OCI-M2 (cell line): ENCODE data around the gene PROZ.

Experiments used
- DNase-seq: peaks from one replicate; lab custom pipeline; 2025; ENCODE audit not compliant: unreplicated experiment; lab: John Stamatoyannopoulos, UW

PROZ gene

DNA sequence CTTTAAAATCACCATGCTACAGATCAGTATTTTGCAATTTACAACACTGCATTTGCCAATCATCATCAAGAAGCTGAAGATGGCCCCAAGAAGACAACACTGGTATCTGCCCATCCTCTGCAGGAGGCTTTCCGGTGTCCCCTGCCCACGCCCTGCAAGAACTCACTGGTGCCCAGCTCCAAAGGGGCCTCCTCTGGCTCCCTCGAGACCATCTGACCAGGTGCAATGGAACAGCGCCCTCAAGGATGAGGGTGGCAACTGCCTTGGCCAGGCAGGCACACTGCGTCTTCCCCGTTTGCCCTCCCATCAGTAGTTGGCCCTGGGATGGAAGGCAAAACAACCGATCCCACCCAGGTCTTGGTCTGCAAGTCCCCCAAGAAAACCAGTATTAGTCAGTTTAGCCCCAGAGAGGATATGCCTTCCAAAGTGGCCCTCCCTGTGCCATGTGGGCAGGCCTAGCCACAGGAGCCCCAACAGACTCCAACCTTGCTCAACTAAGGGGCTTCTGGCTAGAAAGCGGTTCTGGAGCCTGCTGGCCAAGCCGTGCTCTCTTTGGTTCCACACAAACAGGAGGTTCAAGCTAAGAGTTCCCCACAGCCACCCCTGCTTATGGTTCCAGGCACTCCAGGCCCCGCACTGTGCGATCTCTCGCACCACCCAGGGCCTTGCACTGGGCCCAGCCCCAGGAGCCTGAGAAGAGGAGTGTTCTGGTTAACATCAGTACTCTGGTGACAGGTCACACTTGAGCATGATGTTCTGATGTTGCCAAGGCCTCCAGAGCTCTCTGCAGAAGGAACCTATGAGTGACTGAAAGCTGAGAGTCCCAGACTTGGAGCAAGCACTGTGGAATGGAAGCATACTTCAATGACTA is 45.3 kb downstream of the PROZ start:
- DNase-seq, result no peak

DNA sequence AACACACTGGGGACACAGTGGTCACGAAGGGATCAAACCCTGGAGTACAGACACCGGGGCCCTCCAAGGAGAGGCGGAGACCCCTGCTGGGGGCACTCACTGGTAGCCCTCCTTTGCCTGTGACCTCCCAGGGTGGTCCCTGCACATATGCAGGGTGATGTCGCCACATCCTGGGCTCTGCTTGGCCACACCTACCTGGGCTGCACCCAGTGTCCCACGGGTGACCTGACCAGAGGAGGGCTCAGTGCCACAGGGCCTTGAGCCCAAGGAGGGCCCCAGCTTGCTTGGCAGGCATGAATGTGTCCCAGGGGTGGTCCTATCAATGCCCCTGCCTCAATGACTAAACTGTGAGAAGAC is 45.9 kb downstream of the PROZ start:
- DNase-seq, result no peak

DNA sequence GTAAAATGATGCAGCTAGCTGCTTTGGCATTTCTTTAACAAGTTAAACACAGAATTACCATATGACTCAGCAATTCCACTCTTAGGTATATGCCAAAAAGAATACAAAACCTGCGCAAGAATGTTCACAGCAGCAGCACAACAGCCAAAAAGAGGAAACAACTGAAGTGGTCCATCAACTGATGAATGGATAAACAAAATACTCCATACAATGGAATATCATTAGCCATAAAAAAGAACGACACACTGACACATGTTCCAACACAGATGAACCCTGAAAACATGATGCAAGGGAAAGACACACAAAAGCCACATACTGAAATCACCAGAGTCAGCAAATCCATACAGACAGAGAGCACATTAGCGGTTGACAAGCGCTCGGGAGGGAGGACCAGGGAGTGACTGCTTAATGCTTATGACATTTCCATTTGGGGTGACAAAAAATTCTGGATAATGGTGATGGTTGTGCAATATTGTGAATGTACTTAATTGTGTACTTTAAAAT is 47.0 kb downstream of the PROZ start:
- DNase-seq, result no peak

DNA sequence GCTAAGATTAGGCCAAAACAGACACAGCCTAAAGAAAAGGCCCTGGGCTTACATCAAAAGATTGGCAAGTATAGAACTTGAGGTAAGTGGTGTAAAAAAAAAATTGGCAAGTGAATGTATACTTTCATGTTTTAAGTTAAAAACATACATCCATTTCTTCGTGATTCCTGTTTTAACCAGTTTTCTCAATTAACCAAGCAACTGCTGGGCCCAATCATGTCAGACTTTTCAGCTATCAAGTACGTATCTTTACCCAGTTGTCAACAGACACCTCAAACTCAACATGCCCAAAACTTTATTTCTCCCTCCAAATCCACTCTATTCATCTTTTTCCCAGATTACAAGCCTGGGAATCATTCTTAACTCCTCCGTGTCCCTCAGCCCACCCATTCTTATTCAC is 49.0 kb downstream of the PROZ start:
- no peak for DNase-seq

DNA sequence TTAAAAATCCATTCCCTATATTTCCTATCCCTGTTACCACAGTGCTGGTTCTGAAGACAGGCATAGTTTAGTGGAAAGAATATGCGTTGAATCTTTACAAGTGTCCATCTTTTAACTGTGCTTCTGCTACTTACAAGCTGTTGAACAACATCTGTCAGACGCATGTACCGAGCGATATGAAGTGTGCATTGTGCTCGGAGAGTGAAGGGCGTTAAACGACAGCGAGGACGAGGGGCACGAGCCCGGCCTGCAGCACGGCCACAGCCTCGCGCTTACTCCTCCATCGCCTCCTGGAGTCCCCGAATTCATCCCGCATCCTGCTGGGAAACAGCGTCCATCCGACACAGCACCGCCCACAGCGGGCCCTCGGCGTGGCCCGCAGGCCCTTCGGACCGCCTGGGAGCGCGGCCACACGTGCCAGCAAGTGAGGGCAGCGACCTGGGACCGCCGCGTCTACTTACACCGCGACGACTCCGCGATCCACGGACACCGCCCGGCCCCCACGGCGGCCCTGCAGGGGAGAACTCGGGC is 49.5 kb downstream of the PROZ start:
- no peak for DNase-seq

DNA sequence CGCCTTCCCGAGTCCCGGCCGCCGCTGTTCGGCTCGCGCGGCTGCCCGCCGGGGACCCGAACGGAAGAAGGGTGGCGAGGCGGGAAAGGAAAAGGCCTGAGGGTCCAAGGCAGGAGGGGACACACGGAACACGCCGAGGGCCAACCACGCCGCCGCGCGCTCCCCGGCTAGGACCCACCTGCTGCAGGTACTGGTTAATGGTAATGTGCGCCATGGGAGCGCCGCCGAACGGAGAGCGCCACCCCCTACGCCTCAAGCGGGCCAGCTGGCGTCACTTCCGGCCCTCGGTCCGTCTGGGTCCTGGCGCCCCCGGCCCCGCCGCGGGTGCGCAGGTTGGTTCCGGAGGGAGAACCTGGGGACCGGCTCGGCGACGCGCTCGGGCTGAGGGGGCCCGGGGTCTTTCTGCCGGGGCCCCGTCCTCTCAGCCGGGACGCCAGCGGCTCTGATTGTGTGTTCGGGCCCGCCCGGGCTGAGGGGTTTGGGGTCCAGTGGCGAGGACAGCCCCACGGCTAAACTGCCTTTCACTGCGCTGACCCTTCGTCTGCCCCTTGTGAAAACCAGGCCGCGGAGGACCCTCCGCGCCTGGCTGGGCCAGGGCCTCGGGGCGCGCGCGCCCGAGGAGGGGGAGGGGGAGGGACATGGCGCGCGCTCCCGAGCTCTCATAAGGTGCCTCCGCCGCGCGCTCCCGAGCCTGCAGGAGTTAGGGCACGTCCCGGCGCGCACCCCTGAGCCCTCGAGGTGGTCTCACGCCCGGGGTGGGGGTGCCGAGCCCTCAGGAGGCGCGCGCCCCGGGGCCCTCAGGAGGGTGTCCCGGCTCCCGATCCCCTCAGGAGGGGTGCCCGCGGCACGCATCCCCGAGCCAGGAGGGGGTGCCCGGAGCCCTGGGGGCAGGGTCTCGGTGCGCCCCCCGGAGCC is 50.2 kb downstream of the PROZ start, which contains the start of gene PCID2:
TSS of gene PCID2 (minus strand) at position 249 of the 915 bp plus-strand sequence. CDS start at position 214, 35 bp downstream.
- DNase-seq, result peak; percentile 5

DNA sequence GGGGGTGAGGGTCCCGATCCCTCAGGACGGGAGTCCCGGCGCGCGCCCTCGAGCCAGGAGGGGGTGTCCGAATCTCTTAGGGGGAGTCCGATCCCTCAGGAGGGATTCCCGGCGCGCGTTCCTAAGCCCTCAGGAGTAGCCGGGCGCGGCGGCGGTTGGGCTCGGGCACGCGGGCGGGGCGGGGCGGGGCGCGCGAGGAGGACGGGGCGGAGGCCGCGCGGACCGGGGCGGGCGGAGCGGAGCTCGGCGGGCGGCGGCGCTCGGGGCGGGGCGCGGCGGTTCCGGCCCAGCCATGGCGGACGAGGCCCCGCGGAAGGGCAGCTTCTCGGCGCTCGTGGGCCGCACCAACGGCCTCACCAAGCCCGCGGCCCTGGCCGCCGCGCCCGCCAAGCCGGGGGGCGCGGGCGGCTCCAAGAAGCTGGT is 50.9 kb downstream of the PROZ start, which contains the start of gene CUL4A:
TSS of gene CUL4A (plus strand) at position 278 of the 423 bp plus-strand sequence. CDS start at position 293, 15 bp downstream.
- no peak for DNase-seq

DNA sequence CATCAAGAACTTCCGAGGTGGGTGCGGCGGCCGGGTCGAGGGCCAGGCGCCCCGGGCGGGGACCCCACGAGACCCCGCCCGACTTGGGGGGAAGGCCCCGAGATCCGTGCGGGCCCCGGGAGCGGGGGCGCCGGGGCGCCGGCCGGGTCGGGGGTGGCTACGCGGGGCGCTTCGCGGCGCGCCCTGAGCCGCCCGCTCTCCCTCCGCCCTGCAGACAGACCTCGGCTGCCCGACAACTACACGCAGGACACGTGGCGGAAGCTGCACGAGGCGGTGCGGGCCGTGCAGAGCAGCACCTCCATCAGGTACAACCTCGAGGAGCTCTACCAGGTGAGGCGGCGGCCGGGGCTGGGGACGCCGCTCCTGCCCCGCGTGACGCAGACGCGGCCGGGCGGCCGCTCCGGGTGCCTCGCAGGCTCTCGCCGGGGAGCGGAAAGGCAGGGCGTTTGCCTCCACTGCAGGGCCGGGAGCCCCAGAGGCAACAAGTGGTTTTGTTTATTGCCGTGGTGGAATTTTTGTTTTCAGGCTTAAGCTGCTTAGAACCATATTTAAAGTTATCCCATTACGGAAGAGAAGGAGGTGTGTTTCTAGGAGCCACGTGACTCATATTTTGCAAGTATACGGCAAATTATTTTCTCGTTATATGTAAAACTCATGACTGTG is 51.4 kb downstream of the PROZ start:
- no peak for DNase-seq

DNA sequence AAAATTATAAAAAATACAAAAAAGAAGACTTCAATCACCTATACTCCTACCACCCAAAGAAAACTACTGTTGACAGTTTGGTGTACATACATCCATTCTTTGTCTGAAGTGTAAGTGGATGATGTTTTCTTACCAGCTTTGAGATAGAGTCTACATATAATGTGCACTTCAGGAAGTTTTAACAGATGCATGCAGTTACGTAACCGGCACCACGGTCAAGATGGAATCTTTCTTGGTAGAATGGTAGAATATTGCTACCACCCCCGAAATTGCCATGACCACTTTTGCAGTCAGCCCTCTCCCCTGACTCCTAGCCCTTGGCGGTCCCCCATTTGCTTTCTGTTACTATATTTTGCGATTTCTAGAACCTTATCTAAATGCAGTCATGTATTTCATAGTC is 52.4 kb downstream of the PROZ start:
- DNase-seq, result no peak

DNA sequence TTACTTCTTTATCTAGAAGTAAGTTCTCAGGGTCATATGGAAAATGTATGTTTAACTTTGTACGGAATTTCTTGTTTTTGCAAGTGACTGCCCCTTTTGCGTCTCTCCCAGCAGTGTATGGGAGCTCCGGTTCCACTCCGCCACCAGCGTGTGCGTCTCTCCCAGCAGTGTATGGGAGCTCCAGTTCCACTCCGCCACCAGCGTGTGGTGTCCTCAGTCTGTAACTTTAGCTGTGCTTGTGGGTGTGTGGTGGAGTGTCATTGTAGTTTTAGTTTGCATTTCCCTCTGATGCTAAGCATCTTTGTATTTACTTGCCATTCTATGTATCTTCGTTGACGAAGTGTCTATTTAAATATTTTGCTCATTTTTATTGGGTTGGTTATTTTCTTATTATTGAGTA is 53.3 kb downstream of the PROZ start:
- DNase-seq, result no peak

DNA sequence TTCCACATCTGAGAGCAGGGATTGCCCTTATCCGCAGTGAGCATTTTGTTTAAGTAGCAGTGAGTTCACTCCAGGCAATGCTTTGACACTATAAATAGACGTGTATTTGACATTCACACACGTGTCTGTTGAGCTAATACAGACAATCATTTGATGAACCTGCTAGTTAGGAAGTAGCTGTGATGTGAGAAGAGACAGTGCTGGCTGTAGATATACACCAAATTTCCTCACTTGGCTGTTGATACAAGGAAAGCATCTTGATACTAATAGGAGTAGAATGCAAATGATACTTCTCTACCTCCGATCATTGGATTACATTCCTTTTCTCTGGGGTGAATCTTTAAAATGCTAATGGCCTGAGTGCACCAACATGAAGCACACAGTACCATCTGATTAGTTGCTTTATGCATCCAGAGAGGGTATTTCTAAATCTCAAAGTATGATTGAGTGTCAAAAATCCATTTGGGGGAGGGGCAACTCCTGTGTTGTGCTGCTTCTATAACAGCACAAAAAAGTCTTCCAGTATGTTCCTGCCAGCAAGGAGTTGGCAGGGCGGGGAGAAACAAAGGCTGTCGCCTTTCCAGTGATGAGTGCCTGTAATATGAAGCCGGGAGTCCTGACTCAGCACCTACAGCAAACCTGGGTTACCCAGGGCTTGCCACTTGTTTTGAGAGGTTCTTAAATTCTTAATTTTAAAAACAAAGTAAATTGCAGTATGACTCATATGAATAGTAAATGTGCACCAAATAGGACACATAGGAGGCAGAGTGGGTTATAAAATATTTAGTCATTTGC is 58.0 kb downstream of the PROZ start:
- no peak for DNase-seq

DNA sequence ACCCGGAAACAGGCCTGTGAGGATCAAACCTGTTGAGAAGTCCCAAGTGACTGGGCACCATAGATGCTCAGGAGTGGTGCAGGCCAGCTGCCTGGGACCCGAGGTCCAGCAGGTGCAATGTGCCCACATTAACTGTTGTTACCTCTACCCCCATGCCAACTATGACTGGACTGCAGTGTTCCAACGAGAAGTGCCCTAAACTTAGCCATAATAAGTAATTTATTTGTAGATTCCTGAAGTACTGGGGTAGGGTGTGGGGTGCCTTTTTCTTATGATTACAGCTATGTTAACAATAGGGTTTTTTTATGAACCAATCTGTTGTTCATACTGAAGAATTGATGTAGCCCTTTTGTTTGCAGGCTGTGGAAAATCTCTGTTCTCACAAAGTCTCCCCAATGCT is 60.1 kb downstream of the PROZ start:
- no peak for DNase-seq

DNA sequence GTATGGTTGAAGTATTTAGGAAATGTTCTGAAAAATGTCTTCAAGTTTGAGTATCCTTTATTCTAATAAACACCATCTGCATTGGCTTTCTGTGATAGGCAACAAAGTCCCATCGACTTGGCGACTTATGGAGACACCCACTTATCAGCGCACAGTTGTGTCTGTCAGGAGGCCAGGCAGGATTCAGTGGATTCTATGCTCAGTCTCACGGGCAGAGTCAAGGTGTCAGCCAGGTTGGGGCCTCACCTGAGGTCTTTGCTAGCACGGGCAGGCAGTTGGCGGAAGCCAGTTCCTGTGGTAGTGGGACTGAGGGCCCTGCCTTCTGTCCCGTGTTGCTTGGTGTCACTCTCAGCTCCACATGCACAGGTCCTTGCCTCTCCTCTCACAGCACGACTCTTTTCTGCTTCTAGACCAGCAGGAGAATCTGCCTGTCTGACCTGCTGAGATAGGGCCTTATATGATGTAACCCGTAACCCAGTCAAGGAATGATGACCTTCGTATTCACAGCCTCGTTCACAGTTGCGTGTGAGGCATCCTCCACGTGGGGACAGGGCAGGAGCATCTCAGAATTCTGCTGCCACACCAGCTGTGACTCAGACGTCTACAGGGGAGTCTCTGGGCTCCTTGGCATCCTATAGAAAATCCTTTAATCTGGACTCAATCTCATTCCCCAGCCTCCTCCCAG is 61.0 kb downstream of the PROZ start:
- DNase-seq, result no peak

DNA sequence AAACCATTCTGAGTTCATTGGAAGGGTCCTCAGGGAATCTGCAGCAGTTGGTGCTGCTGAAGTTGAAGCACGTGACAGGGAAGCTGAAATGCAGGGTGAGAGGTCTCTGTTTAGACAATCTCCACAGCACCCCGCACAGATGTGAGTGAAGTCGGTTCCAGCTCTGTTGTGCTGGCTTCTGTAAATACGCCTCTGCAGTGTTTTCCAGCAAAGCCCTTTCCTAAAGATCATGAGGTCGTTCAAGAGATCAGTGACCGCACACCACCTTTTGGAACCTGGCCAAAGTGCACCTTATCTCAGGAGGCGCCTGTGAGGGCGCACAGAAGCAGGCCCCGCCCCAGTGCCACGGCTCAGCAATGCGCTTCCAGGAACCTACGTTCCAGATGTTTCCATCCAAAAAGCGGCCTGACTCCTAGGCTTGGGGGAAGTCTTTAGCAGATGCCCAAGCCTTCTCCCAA is 61.7 kb downstream of the PROZ start:
- DNase-seq, result no peak

DNA sequence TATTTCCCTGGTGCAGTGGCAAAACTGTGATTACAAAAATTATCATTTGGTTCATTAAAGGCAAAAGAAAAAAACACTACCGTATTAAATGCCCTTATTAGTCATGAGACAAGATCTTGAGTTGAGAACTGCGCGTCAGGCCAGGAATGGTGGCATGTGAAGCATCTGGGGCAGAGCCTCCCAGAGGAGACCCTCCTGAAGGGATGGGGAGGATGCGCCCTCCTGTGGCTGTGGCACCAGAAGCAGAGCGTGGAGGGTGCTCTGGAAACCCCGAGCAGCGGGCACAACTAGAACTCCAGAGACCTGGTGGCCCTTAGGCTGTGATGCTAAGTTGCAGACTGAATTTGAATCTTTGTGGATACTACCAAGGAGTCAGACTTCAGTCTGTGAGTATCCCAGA is 62.4 kb downstream of the PROZ start:
- DNase-seq, result no peak
